ENCODE data around the gene FXR2.

The FXR2 gene

DNA sequence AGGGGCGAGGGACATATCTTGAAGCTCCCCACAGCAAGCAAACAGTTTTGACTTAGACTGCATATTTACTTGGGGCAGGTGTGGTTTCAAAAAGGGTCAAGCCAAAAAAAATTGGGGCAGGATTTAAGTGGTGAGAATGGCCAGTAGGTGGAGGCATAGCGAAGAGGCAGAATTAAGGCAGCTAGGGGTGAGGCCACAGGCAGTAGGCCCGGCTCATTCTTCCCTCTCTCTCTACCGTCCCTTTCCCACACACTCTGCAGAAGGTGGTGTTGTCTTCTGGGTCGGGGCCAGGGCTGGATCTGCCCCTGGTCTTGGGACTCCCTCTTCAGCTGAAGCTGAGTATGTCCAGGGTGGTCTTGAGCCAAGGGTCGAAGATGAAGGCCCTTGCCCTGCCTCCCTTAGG, 17.8 kb upstream of the FXR2 start:
- DNase-seq: no peak
- TF ChIP-seq, protein P1, sequence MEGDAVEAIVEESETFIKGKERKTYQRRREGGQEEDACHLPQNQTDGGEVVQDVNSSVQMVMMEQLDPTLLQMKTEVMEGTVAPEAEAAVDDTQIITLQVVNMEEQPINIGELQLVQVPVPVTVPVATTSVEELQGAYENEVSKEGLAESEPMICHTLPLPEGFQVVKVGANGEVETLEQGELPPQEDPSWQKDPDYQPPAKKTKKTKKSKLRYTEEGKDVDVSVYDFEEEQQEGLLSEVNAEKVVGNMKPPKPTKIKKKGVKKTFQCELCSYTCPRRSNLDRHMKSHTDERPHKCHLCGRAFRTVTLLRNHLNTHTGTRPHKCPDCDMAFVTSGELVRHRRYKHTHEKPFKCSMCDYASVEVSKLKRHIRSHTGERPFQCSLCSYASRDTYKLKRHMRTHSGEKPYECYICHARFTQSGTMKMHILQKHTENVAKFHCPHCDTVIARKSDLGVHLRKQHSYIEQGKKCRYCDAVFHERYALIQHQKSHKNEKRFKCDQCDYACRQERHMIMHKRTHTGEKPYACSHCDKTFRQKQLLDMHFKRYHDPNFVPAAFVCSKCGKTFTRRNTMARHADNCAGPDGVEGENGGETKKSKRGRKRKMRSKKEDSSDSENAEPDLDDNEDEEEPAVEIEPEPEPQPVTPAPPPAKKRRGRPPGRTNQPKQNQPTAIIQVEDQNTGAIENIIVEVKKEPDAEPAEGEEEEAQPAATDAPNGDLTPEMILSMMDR (IDR thresholded peaks at IDR 0.05; ENCODE audit: low read depth, low read length, missing control alignments): peak; percentile 73
- no peaks in the 10 kb centered on the region for H3K27me3 ChIP-seq (replicated peaks)
- H3K36me3 ChIP-seq (replicated peaks): no peaks in the 10 kb centered on the region
- H3K27ac ChIP-seq: no peak overlapping the region
- in situ Hi-C loops (cut with HindIII; ENCODE audit: low pct_ligation_motif_present, low sequenced_read_pairs): no loop called here
- H3K4me3 ChIP-seq (ENCODE audit: low read depth, low read length): no peak overlapping the region

DNA sequence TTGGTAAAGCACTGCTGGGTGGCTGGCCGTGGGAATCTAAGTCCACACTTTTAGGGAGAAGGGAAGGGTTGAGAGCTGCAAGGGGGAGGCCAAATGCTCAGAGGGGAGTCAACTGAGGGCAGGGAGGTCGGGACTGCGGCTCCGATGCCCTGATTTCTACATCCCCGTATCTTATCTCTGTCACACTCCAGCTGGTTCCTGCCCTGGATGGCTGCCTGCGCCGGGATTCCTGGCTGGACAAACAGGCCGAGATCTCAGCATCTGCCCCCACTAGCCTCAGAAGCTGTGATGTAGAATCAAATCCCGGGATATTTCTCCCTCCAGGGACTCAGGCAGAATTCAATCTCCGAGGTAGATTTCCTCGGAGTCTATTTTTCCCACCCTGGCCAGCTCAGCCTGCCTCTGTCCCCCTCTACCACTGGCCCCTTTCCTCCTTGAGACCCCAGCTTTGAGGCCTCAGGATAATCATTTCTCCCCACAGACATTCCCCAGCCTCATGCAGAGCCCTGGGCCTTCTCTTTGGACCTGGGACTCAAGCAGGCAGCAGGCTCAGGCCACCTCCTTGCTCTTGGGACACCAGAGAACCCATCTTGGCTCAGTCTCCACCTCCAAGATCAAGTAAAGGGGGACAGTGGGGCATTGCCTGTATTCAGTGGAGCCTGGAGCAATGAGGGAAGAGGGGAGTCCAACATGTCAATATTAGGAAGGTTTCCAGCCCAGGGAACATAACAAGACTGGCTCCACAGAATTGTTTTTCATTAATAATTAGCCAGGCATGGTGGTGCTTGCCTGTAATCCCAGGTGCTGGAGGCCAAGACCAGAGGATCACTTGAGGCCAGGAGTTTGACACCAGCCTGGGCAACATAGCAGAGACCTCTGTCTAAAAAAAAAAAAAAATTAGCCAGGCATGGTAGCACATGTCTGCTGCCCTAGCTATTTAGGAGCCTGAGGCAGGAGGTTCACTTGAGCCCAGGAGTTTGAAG, 17.0 kb upstream of the FXR2 start:
- in situ Hi-C loops (cut with HindIII; ENCODE audit: low pct_ligation_motif_present, low sequenced_read_pairs): no loop called here

DNA sequence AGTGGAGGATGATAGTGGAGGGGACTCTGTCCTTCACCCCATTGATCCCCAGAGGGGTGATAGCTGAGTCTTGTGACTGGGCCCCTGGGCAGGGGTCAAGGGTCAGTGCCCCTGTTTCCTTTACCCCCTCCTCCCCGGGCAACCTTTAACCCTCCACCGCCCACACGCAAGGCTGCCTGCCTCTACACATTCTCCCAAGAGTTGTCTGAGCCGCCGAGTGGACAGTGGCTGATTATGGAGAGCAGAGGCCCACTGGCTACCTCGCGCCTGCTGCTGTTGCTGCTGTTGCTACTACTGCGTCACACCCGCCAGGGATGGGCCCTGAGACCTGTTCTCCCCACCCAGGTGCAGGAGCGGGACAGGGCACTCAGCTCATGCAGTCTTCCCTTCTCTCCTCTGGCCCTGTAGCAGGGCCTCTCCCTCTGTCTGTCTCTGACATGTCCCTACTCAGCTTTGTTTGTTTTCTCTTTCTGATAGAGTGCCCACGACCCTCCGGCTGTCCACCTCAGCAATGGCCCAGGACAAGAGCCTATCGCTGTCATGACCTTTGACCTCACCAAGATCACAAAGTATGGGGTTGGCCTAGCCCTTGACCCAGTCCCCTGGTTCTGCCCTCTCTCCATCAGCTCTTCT, 15.4 kb upstream of the FXR2 start, which contains the start of gene SHBG:
TSS of gene SHBG (plus strand) at position 197 of the 633 bp plus-strand sequence. CDS start at position 235, 38 bp downstream.
- H3K36me3 ChIP-seq (replicated peaks): no peaks in the 10 kb centered on the region
- TF ChIP-seq, protein P1 (IDR thresholded peaks at IDR 0.05; ENCODE audit: low read depth, low read length, missing control alignments): no peak
- in situ Hi-C loops (cut with HindIII; ENCODE audit: low pct_ligation_motif_present, low sequenced_read_pairs): no loop called here
- H3K27me3 ChIP-seq (replicated peaks): no peaks in the 10 kb centered on the region
- no peak within 1 kb of the TSS for H3K4me3 ChIP-seq (ENCODE audit: low read depth, low read length)
- no peak for DNase-seq
- H3K27ac ChIP-seq: no peak within 1 kb of the TSS

More for the DNA sequence above, 17.0 kb upstream of the FXR2 start:
- no peak for DNase-seq
- no peaks in the 10 kb centered on the region for H3K27me3 ChIP-seq (replicated peaks)
- no peaks in the 10 kb centered on the region for H3K36me3 ChIP-seq (replicated peaks)
- no peak overlapping the region for H3K4me3 ChIP-seq (ENCODE audit: low read depth, low read length)
- TF ChIP-seq, protein P1 (IDR thresholded peaks at IDR 0.05; ENCODE audit: low read depth, low read length, missing control alignments): no peak
- no peak overlapping the region for H3K27ac ChIP-seq

DNA sequence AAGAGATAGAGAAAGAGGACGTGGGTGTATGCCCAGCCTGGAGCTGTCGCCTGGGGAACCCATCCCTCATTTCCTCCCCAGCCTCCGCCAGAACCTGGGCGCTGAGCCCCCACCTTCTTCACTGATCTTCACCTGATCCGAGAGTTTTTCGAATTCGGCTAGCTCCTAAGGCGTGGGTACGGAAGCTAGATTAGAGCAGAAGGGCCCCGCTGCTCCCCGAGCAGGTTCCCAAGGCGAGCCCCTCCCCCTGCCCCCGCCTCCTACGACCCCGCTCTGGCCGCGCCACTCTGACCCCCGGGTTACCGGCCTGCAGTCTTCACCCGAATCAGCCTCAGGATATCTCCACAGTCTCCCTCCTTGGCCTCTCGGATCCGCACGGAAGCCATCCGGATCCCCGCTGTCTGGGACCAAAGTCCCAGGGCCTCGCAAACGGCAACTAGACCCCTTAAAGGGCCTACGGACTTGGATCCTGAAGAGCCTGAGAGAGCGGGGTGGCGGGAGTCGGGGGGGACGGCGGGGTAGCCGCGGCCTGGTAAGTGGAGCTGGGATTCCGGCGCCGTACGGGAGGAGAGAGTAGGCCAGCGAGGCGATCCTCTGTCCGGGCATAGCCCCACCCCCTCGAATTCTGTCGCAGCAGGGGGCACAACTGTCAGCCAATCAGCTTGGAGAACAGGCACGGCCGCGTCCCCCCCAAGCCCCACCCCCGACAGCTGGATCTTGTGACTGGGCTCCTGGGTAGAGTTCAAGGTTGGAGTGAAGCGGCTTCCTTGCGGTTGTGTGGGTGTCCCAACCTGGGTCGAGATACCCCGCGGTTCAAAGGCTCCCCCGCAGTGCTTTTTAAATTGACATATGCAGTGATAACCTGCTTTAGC, 12.8 kb upstream of the FXR2 start, which contains the start of gene SAT2:
TSS of gene SAT2 (minus strand) at position 572 of the 872 bp plus-strand sequence. CDS start at position 386, 186 bp downstream.
- Histone ChIP-seq H3K27ac (peak within 1 kb of the TSS; percentile 46), H3K4me3 (ENCODE audit: low read depth, low read length) (peak within 1 kb of the TSS; percentile 82), H3K36me3 (replicated peaks) (no peaks in the 10 kb centered on the region), H3K27me3 (replicated peaks) (no peaks in the 10 kb centered on the region)
- in situ Hi-C loops (cut with HindIII; ENCODE audit: low pct_ligation_motif_present, low sequenced_read_pairs): no loop called here
- peak; percentile 93 for DNase-seq
- TF ChIP-seq, protein P1 (IDR thresholded peaks at IDR 0.05; ENCODE audit: low read depth, low read length, missing control alignments): no peak

DNA sequence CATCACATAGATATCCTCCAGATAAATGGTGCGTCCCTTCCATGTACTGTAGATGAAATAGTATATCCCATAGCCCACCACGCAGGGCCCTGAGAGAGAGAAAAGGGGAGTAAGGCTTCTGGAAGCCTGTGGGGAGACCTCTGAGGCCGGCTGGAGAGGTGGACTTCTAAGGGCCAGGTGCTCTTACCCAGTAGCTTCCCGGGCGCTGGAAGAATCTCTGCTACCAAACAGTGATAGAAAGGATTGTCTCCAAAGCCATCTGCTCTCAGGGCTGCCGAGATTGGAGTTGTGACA, 12.2 kb upstream of the FXR2 start:
- no peak for DNase-seq
- in situ Hi-C loops (cut with HindIII; ENCODE audit: low pct_ligation_motif_present, low sequenced_read_pairs): no loop called here
- TF ChIP-seq, protein P1 (IDR thresholded peaks at IDR 0.05; ENCODE audit: low read depth, low read length, missing control alignments): no peak
- Histone ChIP-seq H3K4me3 (ENCODE audit: low read depth, low read length) (peak overlapping the region; percentile 82), H3K27me3 (replicated peaks) (no peaks in the 10 kb centered on the region), H3K36me3 (replicated peaks) (no peaks in the 10 kb centered on the region), H3K27ac (no peak overlapping the region)
